ENCODE measurements around the gene RPL28. TPM values are rescaled to one million over a fixed set of nuclear protein-coding genes. Genes with fewer than 3 reads are reported as not detected.
A peak's percentile ranks its signal among the peaks of the same experiment; 100 is the strongest.

Gene RPL28
- total RNA-seq, 1 donor from 2014 or later, result 1,790 TPM

DNA sequence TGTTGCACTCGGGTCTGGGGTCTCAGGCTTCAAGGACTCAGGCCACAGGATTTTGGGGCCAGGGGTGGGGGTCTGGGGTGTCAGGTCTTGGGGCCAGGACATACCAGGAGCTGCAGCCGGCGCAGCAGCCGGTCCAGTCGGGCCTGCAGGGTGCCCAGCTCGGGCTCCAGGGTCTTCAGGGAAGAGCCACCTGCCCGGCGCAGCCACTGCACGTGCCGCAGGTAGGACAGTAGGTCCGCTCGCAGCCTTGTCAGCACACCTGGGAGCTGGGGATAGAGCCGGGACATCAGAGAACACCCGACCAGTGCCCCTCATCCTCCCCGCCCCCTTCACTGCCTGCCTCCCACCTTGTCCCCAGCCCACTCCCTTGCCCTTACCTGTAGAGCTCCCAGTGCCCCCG, 17.6 kb upstream of the RPL28 start:
- Mint-ChIP-seq H3K27ac (no peak overlapping the region), H3K4me3 (no peak overlapping the region), H3K4me1 (peaks cover 24% of the 10 kb centered on the region), H3K9me3 (no peaks in the 10 kb centered on the region), H3K27me3 (ENCODE audit: low read depth) (peaks cover 34% of the 10 kb centered on the region), H3K36me3 (peaks cover 2% of the 10 kb centered on the region)
- no peak for DNase-seq (ENCODE audit: low spot score in 2 of 2, unreplicated experiment in 2 of 2)
- TF ChIP-seq, protein P1, sequence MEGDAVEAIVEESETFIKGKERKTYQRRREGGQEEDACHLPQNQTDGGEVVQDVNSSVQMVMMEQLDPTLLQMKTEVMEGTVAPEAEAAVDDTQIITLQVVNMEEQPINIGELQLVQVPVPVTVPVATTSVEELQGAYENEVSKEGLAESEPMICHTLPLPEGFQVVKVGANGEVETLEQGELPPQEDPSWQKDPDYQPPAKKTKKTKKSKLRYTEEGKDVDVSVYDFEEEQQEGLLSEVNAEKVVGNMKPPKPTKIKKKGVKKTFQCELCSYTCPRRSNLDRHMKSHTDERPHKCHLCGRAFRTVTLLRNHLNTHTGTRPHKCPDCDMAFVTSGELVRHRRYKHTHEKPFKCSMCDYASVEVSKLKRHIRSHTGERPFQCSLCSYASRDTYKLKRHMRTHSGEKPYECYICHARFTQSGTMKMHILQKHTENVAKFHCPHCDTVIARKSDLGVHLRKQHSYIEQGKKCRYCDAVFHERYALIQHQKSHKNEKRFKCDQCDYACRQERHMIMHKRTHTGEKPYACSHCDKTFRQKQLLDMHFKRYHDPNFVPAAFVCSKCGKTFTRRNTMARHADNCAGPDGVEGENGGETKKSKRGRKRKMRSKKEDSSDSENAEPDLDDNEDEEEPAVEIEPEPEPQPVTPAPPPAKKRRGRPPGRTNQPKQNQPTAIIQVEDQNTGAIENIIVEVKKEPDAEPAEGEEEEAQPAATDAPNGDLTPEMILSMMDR (IDR thresholded peaks at IDR 0.05; ENCODE audit: unreplicated experiment), result no peak

DNA sequence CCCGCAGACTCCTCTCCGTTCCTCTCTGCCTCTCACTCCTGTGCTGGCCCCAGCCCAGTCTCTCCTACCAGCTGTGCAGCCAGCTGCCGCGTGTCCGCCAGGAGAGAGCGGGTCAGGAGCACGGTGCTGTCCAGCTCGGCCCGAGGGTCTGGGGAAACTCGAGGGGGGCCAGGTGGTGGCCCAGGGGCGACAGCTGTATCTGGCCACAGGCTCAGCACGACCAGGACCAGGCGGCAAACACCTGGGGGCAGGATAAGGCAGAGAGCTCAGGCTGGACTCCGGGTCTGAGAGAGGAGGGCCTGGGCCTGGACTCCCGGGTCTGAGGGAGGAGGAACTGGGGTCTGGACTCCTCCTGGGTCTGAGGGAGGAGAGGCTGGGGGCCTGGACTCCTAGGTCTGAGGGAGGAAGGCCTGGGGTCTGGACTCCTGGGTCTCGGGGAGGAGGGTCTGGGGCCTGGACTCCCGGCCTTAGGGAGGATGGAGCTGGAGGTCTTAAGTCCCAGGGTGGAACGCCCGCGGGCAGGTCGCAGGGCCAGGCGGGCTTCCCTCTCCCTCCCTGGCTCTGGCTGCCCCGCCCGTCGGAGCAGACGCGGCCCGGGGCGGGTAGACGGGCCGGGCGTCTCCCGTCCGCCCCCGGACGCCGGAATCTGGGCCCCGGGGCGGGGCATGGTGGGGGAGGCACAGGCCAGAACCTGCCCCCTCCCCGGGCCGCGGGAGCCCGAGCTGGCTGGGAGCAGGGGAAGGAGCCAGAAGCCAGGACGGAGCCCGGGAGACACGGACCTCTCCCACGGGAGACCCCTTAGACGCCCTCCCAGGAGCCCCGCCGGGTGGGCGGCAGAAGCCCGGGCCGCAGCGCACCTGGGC, 16.8 kb upstream of the RPL28 start:
- Mint-ChIP-seq H3K9me3 (no peaks in the 10 kb centered on the region), H3K27ac (no peak overlapping the region), H3K36me3 (peaks cover 2% of the 10 kb centered on the region), H3K4me1 (peaks cover 29% of the 10 kb centered on the region), H3K4me3 (peak overlapping the region; percentile 38), H3K27me3 (ENCODE audit: low read depth) (peaks cover 38% of the 10 kb centered on the region)
- TF ChIP-seq, protein P1 (IDR thresholded peaks at IDR 0.05; ENCODE audit: unreplicated experiment), result no peak
- DNase-seq (ENCODE audit: low spot score in 2 of 2, unreplicated experiment in 2 of 2), result peak in 1 of 2 experiments; percentile 62

DNA sequence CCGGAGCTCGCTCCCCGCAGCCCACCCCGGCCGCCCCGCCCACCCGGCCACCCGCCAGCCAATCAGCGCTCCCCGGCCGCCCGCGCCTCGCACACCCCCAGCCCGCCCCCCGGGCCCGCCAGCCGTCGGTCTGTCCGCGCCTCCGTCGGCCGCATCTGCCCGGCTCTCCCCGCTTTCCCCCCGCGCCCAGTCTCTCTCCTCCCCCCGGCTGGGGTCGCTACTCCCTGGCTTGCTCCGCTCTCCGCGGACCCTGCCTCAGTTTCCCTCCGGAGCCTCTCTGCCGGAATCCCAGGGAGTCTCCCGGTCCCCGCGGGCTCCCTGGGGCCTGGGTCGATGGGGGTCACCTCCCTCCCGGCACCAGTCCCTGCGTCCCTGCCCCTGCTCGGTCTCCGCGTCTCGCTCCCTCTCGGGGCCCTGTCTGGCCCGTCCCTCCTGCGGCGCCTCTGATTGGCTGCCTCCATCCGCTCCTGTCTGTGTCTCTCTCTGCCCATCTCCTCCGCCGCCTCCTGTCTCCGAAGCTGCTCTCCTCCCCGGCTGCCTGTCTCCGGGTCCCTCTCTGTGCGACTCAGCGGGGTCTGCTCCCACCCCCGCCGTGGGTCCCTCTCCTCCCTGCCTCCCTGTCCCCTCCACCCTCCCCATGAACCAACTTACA, 16.0 kb upstream of the RPL28 start:
- TF ChIP-seq, protein P1 (IDR thresholded peaks at IDR 0.05; ENCODE audit: unreplicated experiment), result no peak
- Mint-ChIP-seq H3K27ac (peak overlapping the region; percentile 81), H3K9me3 (no peaks in the 10 kb centered on the region), H3K27me3 (ENCODE audit: low read depth) (peaks cover 39% of the 10 kb centered on the region), H3K4me1 (peaks cover 32% of the 10 kb centered on the region), H3K36me3 (peaks cover 2% of the 10 kb centered on the region), H3K4me3 (peak overlapping the region; percentile 72)
- peak in 1 of 2 experiments; percentile 68 for DNase-seq (ENCODE audit: low spot score in 2 of 2, unreplicated experiment in 2 of 2)

DNA sequence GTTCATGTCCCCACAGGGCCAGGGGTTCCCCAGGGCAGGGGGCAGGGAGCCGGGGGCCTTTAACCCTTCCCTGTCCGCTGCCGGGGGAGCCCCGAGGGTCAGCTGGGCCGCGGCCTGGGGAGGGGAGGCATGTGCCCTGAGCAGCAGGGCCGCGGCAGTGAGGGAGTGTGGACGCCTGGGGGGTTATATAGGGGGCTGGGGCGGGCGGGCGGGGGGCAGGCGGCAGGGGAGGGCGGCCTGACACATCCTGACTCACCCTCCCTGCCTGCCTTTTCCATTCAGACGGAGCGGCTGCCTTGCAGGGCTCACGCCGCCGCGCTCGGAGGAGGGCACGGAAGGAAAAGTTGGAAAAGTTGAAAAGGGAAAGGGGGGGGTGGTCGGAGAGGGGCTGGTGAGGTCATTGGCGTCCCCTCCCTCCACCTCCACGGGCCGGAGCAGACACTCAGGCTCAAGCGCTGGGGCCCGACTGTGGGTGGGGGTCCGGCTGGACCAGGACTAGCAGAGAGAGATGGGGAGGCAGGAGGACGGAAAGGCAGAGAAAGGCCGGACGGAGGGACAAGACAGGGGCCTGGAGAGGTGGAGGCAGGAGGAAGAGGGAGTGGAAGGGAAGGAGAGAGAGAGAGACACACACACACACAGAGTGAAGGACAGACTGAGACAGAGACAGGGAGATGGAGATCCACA, 15.3 kb upstream of the RPL28 start, which contains the start of gene IL11:
Gene IL11, minus strand, starts transcription at position 159 of the 684 bp plus-strand sequence. Its CDS starts 153 bp downstream, at position 6.
- Mint-ChIP-seq H3K9me3 (no peaks in the 10 kb centered on the region), H3K4me1 (peaks cover 35% of the 10 kb centered on the region), H3K4me3 (peak within 1 kb of the TSS; percentile 72), H3K36me3 (peaks cover 2% of the 10 kb centered on the region), H3K27ac (peak within 1 kb of the TSS; percentile 81), H3K27me3 (ENCODE audit: low read depth) (peaks cover 41% of the 10 kb centered on the region)
- TF ChIP-seq, protein P1 (IDR thresholded peaks at IDR 0.05; ENCODE audit: unreplicated experiment), result no peak
- no peak for DNase-seq (ENCODE audit: low spot score in 2 of 2, unreplicated experiment in 2 of 2)

DNA sequence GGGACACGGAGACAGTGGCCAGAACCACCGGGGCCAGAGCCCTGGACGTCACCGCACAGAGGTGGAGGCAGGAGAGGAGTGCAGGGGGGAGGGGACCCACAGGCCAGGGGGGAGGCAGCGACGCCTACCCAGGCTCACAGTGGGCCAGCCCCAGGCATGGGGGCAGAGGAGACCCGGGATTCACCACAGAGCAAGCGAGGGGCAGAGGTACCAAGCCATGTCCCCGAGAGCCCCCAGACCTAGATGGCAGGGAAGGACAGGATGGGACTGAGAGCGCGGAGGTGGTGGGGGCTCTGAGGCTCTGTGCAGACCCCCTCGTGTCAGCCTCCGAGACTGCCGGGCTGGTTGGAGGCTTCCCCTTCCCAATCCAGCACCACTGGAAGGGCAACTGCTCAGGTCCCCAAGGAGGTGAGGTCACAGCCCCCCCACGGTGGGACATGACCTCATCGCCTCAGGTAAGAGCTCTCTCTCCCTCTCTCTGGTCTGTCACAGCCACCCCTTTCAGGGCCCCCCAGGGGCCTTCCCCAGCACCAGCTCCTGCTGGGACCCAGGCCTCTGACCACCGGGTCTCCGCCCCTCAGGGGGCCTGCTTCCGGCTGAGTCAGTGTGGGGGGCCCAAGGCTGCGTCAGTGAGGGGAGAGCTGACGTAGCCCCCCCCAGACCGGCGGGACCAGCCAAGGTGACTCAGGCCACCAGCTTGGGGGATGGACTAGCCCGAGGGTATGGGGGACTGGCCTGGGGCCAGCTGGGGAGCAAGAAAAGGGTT, 13.2 kb upstream of the RPL28 start:
- peak overlapping the region; percentile 10 for H3K4me3 Mint-ChIP-seq
- TF ChIP-seq, protein P1 (IDR thresholded peaks at IDR 0.05; ENCODE audit: unreplicated experiment), result no peak
- peaks cover 47% of the 10 kb centered on the region for H3K4me1 Mint-ChIP-seq
- no peaks in the 10 kb centered on the region for H3K36me3 Mint-ChIP-seq
- H3K9me3 Mint-ChIP-seq, result no peaks in the 10 kb centered on the region
- peaks cover 51% of the 10 kb centered on the region for H3K27me3 Mint-ChIP-seq (ENCODE audit: low read depth)
- H3K27ac Mint-ChIP-seq, result peak overlapping the region; percentile 37
- DNase-seq (ENCODE audit: low spot score in 2 of 2, unreplicated experiment in 2 of 2), result no peak
